Measurements from ENCODE around the gene AKAP13. TPM values are rescaled to one million over a fixed set of nuclear protein-coding genes. Genes with fewer than 3 reads are reported as not detected.
A peak's percentile ranks its signal among the peaks of the same experiment; 100 is the strongest.

Gene AKAP13
- total and polyA plus RNA-seq, 2 donors (not counting 1 experiment from before 2014, with no cell fraction given) = 73.8 to 358 TPM

DNA sequence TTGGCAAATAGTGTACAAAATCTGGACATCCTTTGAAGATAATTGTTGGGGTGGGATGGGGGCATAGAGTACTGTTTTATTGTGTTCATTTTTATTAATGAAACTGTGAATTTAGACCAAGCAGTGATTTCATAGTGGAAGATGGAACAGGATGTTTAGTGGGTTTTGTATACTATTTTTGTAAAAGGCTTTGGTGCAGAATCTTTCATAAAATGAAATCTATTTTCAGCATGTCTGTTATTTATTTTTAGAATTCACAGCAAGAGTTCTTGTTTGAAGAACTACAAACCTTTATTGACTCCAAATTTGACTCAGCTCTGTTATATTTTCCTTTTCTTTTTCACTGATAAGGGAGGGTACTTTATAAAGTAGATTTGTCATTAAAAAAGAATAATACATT, 145.4 kb downstream of the AKAP13 start:
- no peak overlapping the region for H2AFZ ChIP-seq (ENCODE audit: insufficient read depth, low read depth, low read length, poor library complexity, severe bottlenecking)
- peaks cover 29 to 32% of the 10 kb centered on the region in 2 donors for H3K4me1 ChIP-seq (ENCODE audit: control insufficient read depth in 2 of 2, insufficient read depth in 2 of 2, low read length in 2 of 2)
- intact Hi-C loops (cut with micrococcal nuclease) = no loop called here
- Mint-ChIP-seq H3K27ac (peak overlapping the region; percentile 73), H3K4me3 (peak overlapping the region; percentile 29), H3K9me3 (ENCODE audit: insufficient read depth) (no peaks in the 10 kb centered on the region), H3K27me3 (no peaks in the 10 kb centered on the region), H3K4me1 (peaks cover 63% of the 10 kb centered on the region)
- POLR2A ChIA-PET = no interaction called here
- DNase-seq = no peak
- H3K27me3 ChIP-seq (replicated peaks in 1 of 4; ENCODE audit: control extremely low read depth in 1 of 4, control insufficient read depth in 3 of 4, insufficient read depth in 4 of 4, low read length in 3 of 4) = no peaks in the 10 kb centered on the region
- TF ChIP-seq, protein P1, sequence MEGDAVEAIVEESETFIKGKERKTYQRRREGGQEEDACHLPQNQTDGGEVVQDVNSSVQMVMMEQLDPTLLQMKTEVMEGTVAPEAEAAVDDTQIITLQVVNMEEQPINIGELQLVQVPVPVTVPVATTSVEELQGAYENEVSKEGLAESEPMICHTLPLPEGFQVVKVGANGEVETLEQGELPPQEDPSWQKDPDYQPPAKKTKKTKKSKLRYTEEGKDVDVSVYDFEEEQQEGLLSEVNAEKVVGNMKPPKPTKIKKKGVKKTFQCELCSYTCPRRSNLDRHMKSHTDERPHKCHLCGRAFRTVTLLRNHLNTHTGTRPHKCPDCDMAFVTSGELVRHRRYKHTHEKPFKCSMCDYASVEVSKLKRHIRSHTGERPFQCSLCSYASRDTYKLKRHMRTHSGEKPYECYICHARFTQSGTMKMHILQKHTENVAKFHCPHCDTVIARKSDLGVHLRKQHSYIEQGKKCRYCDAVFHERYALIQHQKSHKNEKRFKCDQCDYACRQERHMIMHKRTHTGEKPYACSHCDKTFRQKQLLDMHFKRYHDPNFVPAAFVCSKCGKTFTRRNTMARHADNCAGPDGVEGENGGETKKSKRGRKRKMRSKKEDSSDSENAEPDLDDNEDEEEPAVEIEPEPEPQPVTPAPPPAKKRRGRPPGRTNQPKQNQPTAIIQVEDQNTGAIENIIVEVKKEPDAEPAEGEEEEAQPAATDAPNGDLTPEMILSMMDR (IDR thresholded peaks at IDR 0.05) = no peak
- no peak for TF ChIP-seq EZH2 (IDR thresholded peaks at IDR 0.05; ENCODE audit: borderline replicate concordance, insufficient read depth, low read depth, low read length, poor library complexity, severe bottlenecking)
- H3K36me3 ChIP-seq (replicated peaks in 1 of 2; ENCODE audit: control extremely low read depth in 1 of 2, control insufficient read depth in 1 of 2, extremely low read depth in 1 of 2, insufficient read depth in 2 of 2, low read length in 1 of 2) = peaks cover 9 to 52% of the 10 kb centered on the region in 2 experiments
- CTCF ChIA-PET = no interaction called here
- H4K20me1 ChIP-seq (ENCODE audit: control insufficient read depth, insufficient read depth, low read length, poor library complexity, severe bottlenecking) = peaks cover 23% of the 10 kb centered on the region
- H3K4me2 ChIP-seq (replicated peaks; ENCODE audit: low read depth, low read length, poor library complexity, severe bottlenecking) = peak overlapping the region; percentile 1
- H3K9me3 ChIP-seq (ENCODE audit: control extremely low read depth in 1 of 3, control insufficient read depth in 2 of 3, insufficient read depth in 1 of 3, low read length in 2 of 3) = no peaks in the 10 kb centered on the region
- H3K27ac ChIP-seq (ENCODE audit: low read length in 2 of 2) = peak overlapping the region in 1 of 2 donors; percentile 21
- no peak overlapping the region for H3K4me3 ChIP-seq (ENCODE audit: control extremely low read depth in 1 of 5, extremely low read depth in 1 of 5, insufficient read depth in 1 of 5, low read depth in 2 of 5, low read length in 4 of 5)
- peaks cover 79% of the 10 kb centered on the region for H3K79me2 ChIP-seq (ENCODE audit: control insufficient read depth, insufficient read depth, low read length)
- no peak overlapping the region for H3K9ac ChIP-seq (ENCODE audit: low read length)
- no peak for ATAC-seq (ENCODE audit: low read depth)

DNA sequence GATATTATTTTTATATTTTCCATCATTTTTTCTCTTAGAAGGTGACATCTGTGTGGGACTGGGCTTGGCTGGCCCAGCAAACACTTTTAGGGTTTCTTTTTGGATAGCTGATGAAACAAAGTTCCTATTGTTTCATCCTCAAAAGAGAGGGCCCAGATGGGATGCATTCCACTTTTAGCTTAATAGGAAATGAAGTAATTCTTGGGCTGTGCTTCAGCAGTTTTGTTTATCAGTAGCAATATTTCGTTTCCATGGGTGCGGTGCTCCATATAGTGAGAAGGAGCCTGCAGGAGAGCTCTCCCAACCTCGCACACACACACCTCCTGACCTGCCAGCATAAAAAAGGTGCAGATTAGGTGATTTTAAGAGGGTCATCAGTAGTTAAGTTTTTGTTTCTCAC, 147.5 kb downstream of the AKAP13 start:
- intact Hi-C loops (cut with micrococcal nuclease) = no loop called here
- H3K27ac ChIP-seq (ENCODE audit: low read length in 2 of 2) = peak overlapping the region; percentile 9 to 58
- H3K4me3 Mint-ChIP-seq = peak overlapping the region; percentile 9
- peak overlapping the region; percentile 67 for H3K27ac Mint-ChIP-seq
- H3K9ac ChIP-seq (ENCODE audit: low read length) = no peak overlapping the region
- no peaks in the 10 kb centered on the region for H3K27me3 ChIP-seq (replicated peaks in 1 of 4; ENCODE audit: control extremely low read depth in 1 of 4, control insufficient read depth in 3 of 4, insufficient read depth in 4 of 4, low read length in 3 of 4)
- H3K4me3 ChIP-seq (ENCODE audit: control extremely low read depth in 1 of 5, extremely low read depth in 1 of 5, insufficient read depth in 1 of 5, low read depth in 2 of 5, low read length in 4 of 5) = no peak overlapping the region
- no CpG with 5 or more reads among the region's 3 CpGs for WGBS (ENCODE audit: insufficient coverage)
- ChIA-PET POLR2A (no interaction called here), CTCF (interaction anchor here (0.9 to 1.2 kb wide), 7 partner anchors 10 to 197 kb away, joined by 3 to 5 read pairs (median 3); no protein-coding TSS in a partner anchor)
- H3K27me3 Mint-ChIP-seq = no peaks in the 10 kb centered on the region
- peak overlapping the region; percentile 11 for H3K4me2 ChIP-seq (replicated peaks; ENCODE audit: low read depth, low read length, poor library complexity, severe bottlenecking)
- peaks cover 8% of the 10 kb centered on the region for H4K20me1 ChIP-seq (ENCODE audit: control insufficient read depth, insufficient read depth, low read length, poor library complexity, severe bottlenecking)
- peaks cover 77% of the 10 kb centered on the region for H3K4me1 Mint-ChIP-seq
- ATAC-seq (ENCODE audit: low read depth) (no peak), DNase-seq (no peak)
- peaks cover 48% of the 10 kb centered on the region in 2 donors for H3K4me1 ChIP-seq (ENCODE audit: control insufficient read depth in 2 of 2, insufficient read depth in 2 of 2, low read length in 2 of 2)
- peaks cover 72% of the 10 kb centered on the region for H3K79me2 ChIP-seq (ENCODE audit: control insufficient read depth, insufficient read depth, low read length)
- H2AFZ ChIP-seq (ENCODE audit: insufficient read depth, low read depth, low read length, poor library complexity, severe bottlenecking) = no peak overlapping the region
- no peaks in the 10 kb centered on the region for H3K9me3 Mint-ChIP-seq (ENCODE audit: insufficient read depth)
- H3K36me3 ChIP-seq (replicated peaks in 1 of 2; ENCODE audit: control extremely low read depth in 1 of 2, control insufficient read depth in 1 of 2, extremely low read depth in 1 of 2, insufficient read depth in 2 of 2, low read length in 1 of 2) = peaks cover 10 to 34% of the 10 kb centered on the region in 2 experiments
- no peaks in the 10 kb centered on the region for H3K9me3 ChIP-seq (ENCODE audit: control extremely low read depth in 1 of 3, control insufficient read depth in 2 of 3, insufficient read depth in 1 of 3, low read length in 2 of 3)
- TF ChIP-seq, protein P1 (IDR thresholded peaks at IDR 0.05) = no peak
- TF ChIP-seq EZH2 (IDR thresholded peaks at IDR 0.05; ENCODE audit: borderline replicate concordance, insufficient read depth, low read depth, low read length, poor library complexity, severe bottlenecking) = no peak

All from B cell (primary cell).